ENCODE measurements around the gene SEC14L3. TPM values are rescaled to one million over a fixed set of nuclear protein-coding genes. Genes with fewer than 3 reads are reported as not detected.

The SEC14L3 gene
- total RNA-seq, 2 experiments from 2014 or later, result not detected

Small RNA genes within 50 kb of the gene (small RNA-seq; reads per million reads assigned to genes)
- gene AC004832.3 (not detected), gene RNU6-564P (not detected)

Other genes with a start within 250 kb of the SEC14L3 start
- 0.06 TPM in 1 of 2 replicates, not detected in the other for gene LIF, start 225.3 kb downstream of the SEC14L3 start, total RNA-seq (2014; rRNA removed; shearing (Covaris generic))
- not detected in 2 replicates for gene LIF, start 225.3 kb downstream of the SEC14L3 start, total RNA-seq (2022)
- gene OSM, start 205.2 kb downstream of the SEC14L3 start, total RNA-seq (2014; rRNA removed; shearing (Covaris generic)), result 0.18 TPM in 1 of 2 replicates, not detected in the other
- gene OSM, start 205.2 kb downstream of the SEC14L3 start, total RNA-seq (2022), result 0.79 and 0.91 TPM in 2 replicates
- gene CASTOR1, start 182.5 kb downstream of the SEC14L3 start, total RNA-seq (2014; rRNA removed; shearing (Covaris generic)), result 3.5 and 9.1 TPM in 2 replicates
- 4.3 and 4.5 TPM in 2 replicates for gene CASTOR1, start 182.5 kb downstream of the SEC14L3 start, total RNA-seq (2022)
- 15.1 and 15.9 TPM in 2 replicates for gene TBC1D10A, start 145.1 kb downstream of the SEC14L3 start, total RNA-seq (2014; rRNA removed; shearing (Covaris generic))
- gene TBC1D10A, start 145.1 kb downstream of the SEC14L3 start, total RNA-seq (2022), result 16.2 and 22.5 TPM in 2 replicates
- gene SF3A1, start 115.1 kb downstream of the SEC14L3 start, total RNA-seq (2014; rRNA removed; shearing (Covaris generic)), result 44.9 and 71.8 TPM in 2 replicates
- 199 and 200 TPM in 2 replicates for gene SF3A1, start 115.1 kb downstream of the SEC14L3 start, total RNA-seq (2022)
- 3.4 and 4.7 TPM in 2 replicates for gene CCDC157, start 115.0 kb downstream of the SEC14L3 start, total RNA-seq (2014; rRNA removed; shearing (Covaris generic))
- 3.1 and 3.3 TPM in 2 replicates for gene CCDC157, start 115.0 kb downstream of the SEC14L3 start, total RNA-seq (2022)
- 6.9 and 8.0 TPM in 2 replicates for gene RNF215, start 84.6 kb downstream of the SEC14L3 start, total RNA-seq (2014; rRNA removed; shearing (Covaris generic))
- 12.3 and 13.8 TPM in 2 replicates for gene RNF215, start 84.6 kb downstream of the SEC14L3 start, total RNA-seq (2022)
- 0.22 and 0.31 TPM in 2 replicates for gene SEC14L2, start 75.0 kb downstream of the SEC14L3 start, total RNA-seq (2014; rRNA removed; shearing (Covaris generic))
- 0.11 and 0.18 TPM in 2 replicates for gene SEC14L2, start 75.0 kb downstream of the SEC14L3 start, total RNA-seq (2022)
- 70.5 and 81.9 TPM in 2 replicates for gene MTFP1, start 46.2 kb downstream of the SEC14L3 start, total RNA-seq (2014; rRNA removed; shearing (Covaris generic))
- 63.6 and 83.2 TPM in 2 replicates for gene MTFP1, start 46.2 kb downstream of the SEC14L3 start, total RNA-seq (2022)
- gene SEC14L4, start 33.7 kb upstream of the SEC14L3 start, total RNA-seq (2014; rRNA removed; shearing (Covaris generic)), result not detected in 2 replicates
- gene SEC14L4, start 33.7 kb upstream of the SEC14L3 start, total RNA-seq (2022), result not detected in 2 replicates
- gene SEC14L6, start 74.7 kb upstream of the SEC14L3 start, total RNA-seq (2014; rRNA removed; shearing (Covaris generic)), result not detected in 2 replicates
- not detected in 2 replicates for gene SEC14L6, start 74.7 kb upstream of the SEC14L3 start, total RNA-seq (2022)
- not detected in 2 replicates for gene GAL3ST1, start 102.6 kb upstream of the SEC14L3 start, total RNA-seq (2014; rRNA removed; shearing (Covaris generic))
- not detected in 2 replicates for gene GAL3ST1, start 102.6 kb upstream of the SEC14L3 start, total RNA-seq (2022)
- 78.2 and 83.4 TPM in 2 replicates for gene PES1, start 119.9 kb upstream of the SEC14L3 start, total RNA-seq (2014; rRNA removed; shearing (Covaris generic))
- 78.5 and 107 TPM in 2 replicates for gene PES1, start 119.9 kb upstream of the SEC14L3 start, total RNA-seq (2022)
- gene TCN2, start 135.2 kb upstream of the SEC14L3 start, total RNA-seq (2014; rRNA removed; shearing (Covaris generic)), result 0.23 TPM in 1 of 2 replicates, not detected in the other
- gene TCN2, start 135.2 kb upstream of the SEC14L3 start, total RNA-seq (2022), result 3.4 and 3.8 TPM in 2 replicates
- gene SLC35E4, start 163.8 kb upstream of the SEC14L3 start, total RNA-seq (2014; rRNA removed; shearing (Covaris generic)), result 3.0 and 4.0 TPM in 2 replicates
- gene SLC35E4, start 163.8 kb upstream of the SEC14L3 start, total RNA-seq (2022), result 2.3 and 3.0 TPM in 2 replicates
- gene DUSP18, start 195.9 kb upstream of the SEC14L3 start, total RNA-seq (2014; rRNA removed; shearing (Covaris generic)), result 2.2 and 5.0 TPM in 2 replicates
- gene DUSP18, start 195.9 kb upstream of the SEC14L3 start, total RNA-seq (2022), result 6.4 and 7.5 TPM in 2 replicates
- gene OSBP2, start 222.9 kb upstream of the SEC14L3 start, total RNA-seq (2014; rRNA removed; shearing (Covaris generic)), result 0.05 and 0.19 TPM in 2 replicates
- 0.34 and 0.85 TPM in 2 replicates for gene OSBP2, start 222.9 kb upstream of the SEC14L3 start, total RNA-seq (2022)

All from OCI-LY7 (cell line).